ENCODE measurements around the gene MYDGF. TPM values are rescaled to one million over a fixed set of nuclear protein-coding genes. Genes with fewer than 3 reads are reported as not detected.

MYDGF gene
- total RNA-seq, 1 donor from 2014 or later: 85.2 TPM

DNA sequence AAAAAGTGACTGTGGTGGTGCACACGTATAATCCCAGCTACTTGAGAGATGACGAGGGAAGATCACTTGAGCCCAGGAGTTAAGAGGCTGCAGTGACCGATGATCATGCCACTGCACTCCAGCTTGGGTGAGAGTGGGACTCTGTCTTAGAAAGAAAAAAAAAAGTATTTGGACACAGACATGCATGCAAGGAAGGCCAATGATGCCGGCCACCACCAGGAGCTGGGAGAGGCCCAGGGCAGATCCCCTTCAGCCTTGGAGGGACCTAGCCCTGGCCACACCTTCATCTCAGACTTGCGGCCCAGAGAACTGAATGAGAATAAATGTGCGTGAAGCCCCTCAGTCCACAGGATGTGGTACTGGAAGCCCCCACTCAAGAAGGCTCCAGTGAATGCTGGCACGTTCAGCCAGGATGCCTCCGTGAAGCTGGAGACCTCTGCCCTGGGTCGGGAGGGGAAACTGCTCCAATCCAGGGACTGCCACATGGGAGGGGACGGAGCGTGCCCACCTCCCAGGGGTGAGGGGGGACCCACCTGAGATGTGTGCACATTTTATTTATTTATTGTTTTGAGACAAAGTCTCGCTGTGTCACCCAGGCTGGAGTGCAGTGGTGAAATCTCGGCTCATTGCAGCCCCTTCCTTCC is 16.2 kb downstream of the MYDGF start:
- H3K27ac Mint-ChIP-seq: no peak overlapping the region
- DNase-seq: no peak
- H3K9me3 Mint-ChIP-seq: no peaks in the 10 kb centered on the region
- peaks cover 20% of the 10 kb centered on the region for H3K36me3 Mint-ChIP-seq (ENCODE audit: low read depth)
- peaks cover 5% of the 10 kb centered on the region for H3K4me1 Mint-ChIP-seq
- H3K27me3 Mint-ChIP-seq: no peaks in the 10 kb centered on the region
- H3K4me3 Mint-ChIP-seq: no peak overlapping the region
- intact Hi-C loops (cut with micrococcal nuclease): no loop called here

DNA sequence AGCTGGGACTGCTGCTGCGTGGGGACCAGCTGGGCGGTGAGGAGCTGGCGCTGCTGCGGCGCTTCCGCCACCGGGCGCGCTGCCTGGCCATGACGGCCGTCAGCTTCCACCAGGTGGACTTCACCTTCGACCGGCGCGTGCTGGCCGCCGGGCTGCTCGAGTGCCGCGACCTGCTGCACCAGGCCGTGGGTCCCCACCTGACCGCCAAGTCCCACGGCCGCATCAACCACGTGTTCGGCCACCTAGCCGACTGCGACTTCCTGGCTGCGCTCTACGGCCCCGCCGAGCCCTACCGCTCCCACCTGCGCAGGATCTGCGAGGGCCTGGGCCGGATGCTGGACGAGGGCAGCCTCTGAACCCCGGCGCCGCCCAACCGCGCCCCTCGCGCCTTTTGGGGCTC is 18.1 kb downstream of the MYDGF start:
- H3K27me3 Mint-ChIP-seq: no peaks in the 10 kb centered on the region
- H3K4me3 Mint-ChIP-seq: no peak overlapping the region
- no peak for DNase-seq
- intact Hi-C loops (cut with micrococcal nuclease): no loop called here
- H3K27ac Mint-ChIP-seq: no peak overlapping the region
- H3K9me3 Mint-ChIP-seq: no peaks in the 10 kb centered on the region
- H3K4me1 Mint-ChIP-seq: peaks cover 5% of the 10 kb centered on the region
- peaks cover 13% of the 10 kb centered on the region for H3K36me3 Mint-ChIP-seq (ENCODE audit: low read depth)

DNA sequence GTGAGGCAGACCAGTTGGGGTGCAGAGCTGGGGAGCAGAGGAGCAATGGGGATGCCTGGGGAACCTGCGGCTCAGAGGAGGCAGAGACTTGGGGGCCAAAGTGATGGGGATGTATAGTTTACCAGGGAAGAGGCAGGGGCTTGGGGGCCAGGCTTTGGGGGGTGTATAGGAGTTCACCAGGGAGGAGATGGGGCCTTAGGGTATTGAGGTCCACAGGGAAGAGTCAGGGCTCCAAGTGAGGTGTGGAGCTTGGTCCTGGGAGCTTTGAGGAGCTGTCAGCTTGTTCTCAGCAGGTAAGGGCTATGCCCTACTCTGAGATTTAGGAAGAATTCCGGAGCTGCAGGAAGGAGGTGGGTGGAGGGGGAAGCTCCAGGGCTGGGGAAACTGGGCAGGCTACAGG is 20.0 kb downstream of the MYDGF start:
- H3K4me3 Mint-ChIP-seq: no peak overlapping the region
- no peaks in the 10 kb centered on the region for H3K9me3 Mint-ChIP-seq
- H3K4me1 Mint-ChIP-seq: peaks cover 5% of the 10 kb centered on the region
- H3K27me3 Mint-ChIP-seq: no peaks in the 10 kb centered on the region
- no peak for DNase-seq
- no peak overlapping the region for H3K27ac Mint-ChIP-seq
- H3K36me3 Mint-ChIP-seq (ENCODE audit: low read depth): peaks cover 17% of the 10 kb centered on the region
- intact Hi-C loops (cut with micrococcal nuclease): no loop called here

DNA sequence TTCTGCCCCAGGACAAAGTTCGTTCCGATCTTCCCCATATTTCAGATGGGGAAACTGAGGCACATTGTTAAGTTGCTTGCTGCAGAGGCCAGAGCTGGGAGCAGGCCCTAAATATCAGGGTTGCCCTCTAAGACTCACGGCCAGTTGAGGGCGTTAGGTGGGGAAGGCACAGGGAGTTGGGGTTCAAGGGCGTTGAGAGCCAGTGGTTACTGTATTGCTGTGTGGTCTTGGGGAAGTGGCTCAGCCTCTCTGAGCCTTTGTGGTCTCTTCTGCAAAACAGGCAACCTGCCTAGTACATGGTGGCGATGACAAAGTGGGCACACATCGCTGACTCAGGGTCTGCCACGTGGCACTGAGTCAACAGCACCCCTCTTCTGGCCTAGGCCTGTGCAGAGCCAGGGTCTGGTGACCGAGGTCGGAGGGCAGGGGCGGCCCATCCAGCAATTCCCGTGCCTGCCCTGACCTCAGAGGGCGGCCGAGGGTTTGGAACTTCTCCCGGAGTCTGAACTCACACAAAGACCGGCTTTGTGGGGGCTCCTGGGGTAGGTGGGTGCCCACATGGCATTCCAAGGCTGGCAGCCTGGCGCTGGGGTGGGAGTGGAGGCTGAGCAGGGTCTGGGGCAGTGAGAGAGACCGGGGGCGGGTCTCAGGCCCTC is 20.6 kb downstream of the MYDGF start:
- Mint-ChIP-seq H3K4me3 (no peak overlapping the region), H3K27ac (no peak overlapping the region)
- no peak for DNase-seq

DNA sequence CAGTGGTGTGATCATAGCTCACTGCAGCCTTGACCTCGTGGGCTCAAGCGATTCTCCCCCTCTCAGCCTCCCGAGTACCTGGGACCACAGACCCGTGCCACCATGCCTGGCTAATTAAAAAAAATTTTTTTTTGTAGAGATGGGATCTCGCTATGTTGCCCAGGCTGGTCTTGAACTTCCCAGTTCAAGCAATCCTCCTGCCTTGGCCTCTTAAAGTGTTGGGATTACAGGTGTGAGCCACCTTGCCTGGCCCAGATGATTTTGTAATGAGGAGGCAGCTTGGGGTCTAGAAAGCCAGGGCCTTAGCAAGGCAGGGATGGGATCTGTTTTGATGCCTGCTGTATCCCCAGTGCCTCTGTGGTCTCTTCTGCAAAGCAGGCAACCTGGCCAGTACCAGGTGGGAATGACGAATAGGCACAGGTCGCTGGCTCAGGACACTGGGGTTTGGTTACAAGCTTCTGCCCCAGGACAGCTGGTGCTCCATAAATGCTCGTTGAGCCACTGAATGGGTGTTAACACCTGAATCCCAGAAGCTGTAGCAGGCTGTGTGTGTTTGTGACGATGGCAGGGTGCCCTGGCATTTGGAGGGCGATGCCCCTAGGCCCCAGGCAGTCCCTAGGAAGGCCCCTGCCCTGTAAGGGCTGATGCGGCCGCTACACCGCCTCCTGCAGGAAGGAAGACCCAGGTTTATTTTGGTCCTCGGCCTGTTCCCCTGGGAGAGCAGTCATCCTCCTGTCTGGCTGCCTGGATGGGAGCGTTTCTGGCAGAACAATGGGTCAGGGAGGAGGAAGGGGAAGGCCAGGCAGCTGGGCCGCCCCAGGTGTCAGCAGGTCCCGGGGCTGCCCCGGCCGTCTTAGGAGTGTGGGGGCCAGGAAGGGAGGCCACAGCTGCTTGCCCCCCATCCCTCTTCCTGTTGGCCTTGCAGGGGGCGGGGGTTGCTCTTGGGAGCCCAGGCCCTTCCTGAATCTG is 22.2 kb downstream of the MYDGF start:
- peaks cover 10% of the 10 kb centered on the region for H3K36me3 Mint-ChIP-seq (ENCODE audit: low read depth)
- H3K9me3 Mint-ChIP-seq: no peaks in the 10 kb centered on the region
- H3K4me3 Mint-ChIP-seq: no peak overlapping the region
- no peak overlapping the region for H3K27ac Mint-ChIP-seq
- intact Hi-C loops (cut with micrococcal nuclease): no loop called here
- no peaks in the 10 kb centered on the region for H3K27me3 Mint-ChIP-seq
- H3K4me1 Mint-ChIP-seq: peaks cover 1% of the 10 kb centered on the region
- no peak for DNase-seq

More for the DNA sequence above, 20.6 kb downstream of the MYDGF start:
- Mint-ChIP-seq H3K27me3 (no peaks in the 10 kb centered on the region), H3K4me1 (peaks cover 3% of the 10 kb centered on the region), H3K9me3 (no peaks in the 10 kb centered on the region), H3K36me3 (ENCODE audit: low read depth) (peaks cover 12% of the 10 kb centered on the region)
- intact Hi-C loops (cut with micrococcal nuclease): no loop called here

DNA sequence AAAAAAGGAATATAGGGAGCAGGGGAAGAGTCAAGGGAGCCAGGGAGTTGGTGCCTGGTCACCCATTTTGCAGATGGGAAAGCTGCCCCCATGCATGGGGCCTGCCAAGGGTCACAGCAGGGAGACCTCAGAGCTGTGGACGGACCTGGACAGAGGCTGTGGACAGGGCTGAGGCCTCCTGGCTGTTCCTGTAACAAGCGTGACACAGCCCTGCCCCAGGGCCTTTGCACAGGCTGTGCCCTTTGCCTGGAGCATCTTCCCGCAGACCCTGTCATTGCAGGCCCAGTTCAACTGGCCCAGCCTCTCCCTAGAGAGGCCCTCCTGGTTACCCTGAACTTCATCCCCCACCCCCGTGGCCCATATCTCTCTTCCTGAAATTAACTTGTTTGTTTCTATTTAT is 24.4 kb downstream of the MYDGF start:
- H3K27ac Mint-ChIP-seq: no peak overlapping the region
- no peak for DNase-seq
- H3K27me3 Mint-ChIP-seq: no peaks in the 10 kb centered on the region
- H3K4me3 Mint-ChIP-seq: no peak overlapping the region
- no peaks in the 10 kb centered on the region for H3K9me3 Mint-ChIP-seq
- intact Hi-C loops (cut with micrococcal nuclease): no loop called here
- H3K36me3 Mint-ChIP-seq (ENCODE audit: low read depth): peaks cover 16% of the 10 kb centered on the region
- H3K4me1 Mint-ChIP-seq: peaks cover 6% of the 10 kb centered on the region

DNA sequence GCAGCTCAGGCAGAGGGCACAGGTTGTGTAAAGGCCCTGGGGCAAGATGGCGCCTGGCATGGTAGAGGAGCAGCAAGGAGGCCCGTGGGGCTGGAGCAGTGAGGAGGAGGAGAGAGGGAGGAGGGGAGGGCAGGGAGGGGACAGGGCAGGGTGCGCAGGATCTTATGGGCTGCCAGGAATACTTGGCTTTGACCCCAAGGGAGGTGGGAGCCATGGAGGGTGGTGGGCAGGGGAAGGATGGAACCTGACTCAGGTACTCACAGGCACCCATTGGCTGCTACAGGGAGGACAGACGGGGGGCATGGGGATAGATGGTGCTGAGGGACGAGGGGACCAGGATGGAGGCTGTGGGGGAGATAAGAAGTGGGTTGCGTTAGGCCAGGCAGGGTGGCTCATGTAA is 27.5 kb downstream of the MYDGF start:
- intact Hi-C loops (cut with micrococcal nuclease): no loop called here
- peaks cover 16% of the 10 kb centered on the region for H3K36me3 Mint-ChIP-seq (ENCODE audit: low read depth)
- peaks cover 21% of the 10 kb centered on the region for H3K4me1 Mint-ChIP-seq
- no peak overlapping the region for H3K4me3 Mint-ChIP-seq
- H3K27me3 Mint-ChIP-seq: no peaks in the 10 kb centered on the region
- no peaks in the 10 kb centered on the region for H3K9me3 Mint-ChIP-seq
- DNase-seq: no peak
- H3K27ac Mint-ChIP-seq: no peak overlapping the region

DNA sequence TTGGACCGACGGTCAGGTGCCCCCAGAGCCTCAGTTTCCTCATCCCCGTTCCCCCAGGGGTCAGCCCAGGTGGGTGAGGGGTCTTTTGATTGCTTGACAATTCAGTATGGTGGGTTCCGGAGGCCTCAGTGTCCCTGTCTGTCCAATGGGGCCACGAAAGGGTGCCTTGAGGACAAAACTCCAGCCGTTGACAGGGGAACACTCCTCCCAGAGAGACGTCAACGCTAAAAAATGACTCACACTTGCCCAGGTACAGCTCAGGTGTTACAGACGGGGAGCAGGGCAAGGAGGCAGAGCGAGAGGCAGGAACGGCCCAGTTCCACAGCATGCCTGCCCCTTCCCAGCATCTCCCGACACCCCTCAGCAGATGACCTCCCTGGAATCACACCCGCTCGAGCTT is 29.0 kb downstream of the MYDGF start:
- no peak for DNase-seq
- peak overlapping the region; percentile 55 for H3K4me3 Mint-ChIP-seq
- no peak overlapping the region for H3K27ac Mint-ChIP-seq
- intact Hi-C loops (cut with micrococcal nuclease): no loop called here
- no peaks in the 10 kb centered on the region for H3K9me3 Mint-ChIP-seq
- H3K36me3 Mint-ChIP-seq (ENCODE audit: low read depth): peaks cover 14% of the 10 kb centered on the region
- peaks cover 28% of the 10 kb centered on the region for H3K4me1 Mint-ChIP-seq
- no peaks in the 10 kb centered on the region for H3K27me3 Mint-ChIP-seq

DNA sequence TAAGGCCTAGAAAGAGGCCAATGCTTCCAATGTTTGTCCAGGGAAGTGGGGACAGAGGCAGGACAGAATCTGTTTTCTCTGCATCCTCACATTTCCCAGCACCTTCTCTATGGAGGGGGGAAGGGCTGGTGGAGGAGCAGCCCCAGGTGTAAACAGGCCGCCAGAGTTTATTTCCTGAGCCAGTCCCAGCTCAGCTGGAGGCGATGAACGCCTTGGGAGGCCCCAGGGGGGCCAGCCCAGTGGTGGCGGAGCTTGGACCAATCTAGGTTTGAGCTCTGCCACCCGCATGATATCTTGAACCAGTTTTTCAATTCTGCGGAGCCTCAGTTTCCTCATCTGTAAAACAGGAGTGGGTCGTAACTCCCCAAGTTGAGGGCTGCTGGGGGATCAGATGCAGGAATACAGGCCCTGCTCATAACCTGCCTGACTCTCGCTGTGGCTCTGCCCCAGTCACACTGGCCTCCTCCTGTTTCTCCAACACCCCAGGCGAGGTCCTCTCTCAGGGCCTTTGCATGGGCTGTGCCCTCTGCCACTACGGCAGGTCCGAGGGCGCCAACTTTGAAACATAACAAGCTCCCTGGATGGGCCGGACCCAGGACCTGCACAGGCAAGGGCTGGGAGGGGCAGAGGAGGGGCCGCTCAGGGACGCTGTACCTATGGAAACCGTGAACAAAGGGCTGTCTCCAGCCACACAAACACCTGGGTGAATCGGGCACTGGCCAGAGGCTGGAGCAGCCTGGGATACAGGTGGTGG is 29.7 kb downstream of the MYDGF start:
- H3K36me3 Mint-ChIP-seq (ENCODE audit: low read depth): peaks cover 11% of the 10 kb centered on the region
- peak overlapping the region; percentile 74 for H3K27ac Mint-ChIP-seq
- DNase-seq: no peak
- H3K9me3 Mint-ChIP-seq: no peaks in the 10 kb centered on the region
- no peaks in the 10 kb centered on the region for H3K27me3 Mint-ChIP-seq
- intact Hi-C loops (cut with micrococcal nuclease): no loop called here
- H3K4me1 Mint-ChIP-seq: peaks cover 28% of the 10 kb centered on the region
- H3K4me3 Mint-ChIP-seq: peak overlapping the region; percentile 100

DNA sequence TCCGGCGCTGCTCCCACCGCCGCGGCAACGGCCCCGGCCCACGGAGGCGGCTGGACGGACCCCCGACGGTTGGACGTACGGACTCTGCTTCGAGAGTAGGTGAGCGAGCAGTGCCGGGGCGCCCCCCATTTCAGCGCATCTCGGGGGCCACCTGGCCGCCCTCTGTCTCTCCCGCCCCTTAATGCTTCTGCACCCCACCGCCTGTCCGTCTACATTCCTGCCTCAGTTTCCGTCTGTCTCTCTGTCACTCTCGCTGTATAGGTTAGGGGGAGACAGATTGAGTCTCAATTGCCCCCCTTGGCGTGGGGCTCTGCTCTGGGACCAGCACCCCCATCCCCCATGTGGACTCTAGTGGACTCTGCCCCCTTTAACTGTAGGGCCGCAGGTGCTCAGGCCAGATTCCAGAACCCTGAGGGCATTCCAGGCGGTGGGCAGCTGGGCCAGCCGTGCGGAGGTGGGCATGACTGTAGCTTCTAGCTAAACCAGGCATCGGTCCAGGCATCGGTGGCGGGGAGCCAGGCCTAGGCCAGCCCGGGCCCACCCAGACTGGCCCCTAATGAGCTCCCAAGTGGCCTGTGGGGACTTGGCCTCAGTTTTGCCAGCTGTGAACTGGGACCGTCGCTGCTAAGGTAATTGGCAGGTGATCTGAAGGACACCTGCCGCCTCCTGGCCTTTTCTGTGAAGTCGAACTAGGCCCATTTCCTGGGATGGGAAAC is 30.5 kb downstream of the MYDGF start:
- peak overlapping the region; percentile 94 for H3K27ac Mint-ChIP-seq
- intact Hi-C loops (cut with micrococcal nuclease): loop anchor here (1.0 to 5.0 kb wide), 3 partner anchors 31 to 167 kb away; partner anchors contain the start of genes HDGFL2, MYDGF and SEMA6B
- H3K36me3 Mint-ChIP-seq (ENCODE audit: low read depth): peaks cover 10% of the 10 kb centered on the region
- H3K4me1 Mint-ChIP-seq: peaks cover 28% of the 10 kb centered on the region
- no peaks in the 10 kb centered on the region for H3K9me3 Mint-ChIP-seq
- DNase-seq: no peak
- H3K4me3 Mint-ChIP-seq: peak overlapping the region; percentile 100
- no peaks in the 10 kb centered on the region for H3K27me3 Mint-ChIP-seq

DNA sequence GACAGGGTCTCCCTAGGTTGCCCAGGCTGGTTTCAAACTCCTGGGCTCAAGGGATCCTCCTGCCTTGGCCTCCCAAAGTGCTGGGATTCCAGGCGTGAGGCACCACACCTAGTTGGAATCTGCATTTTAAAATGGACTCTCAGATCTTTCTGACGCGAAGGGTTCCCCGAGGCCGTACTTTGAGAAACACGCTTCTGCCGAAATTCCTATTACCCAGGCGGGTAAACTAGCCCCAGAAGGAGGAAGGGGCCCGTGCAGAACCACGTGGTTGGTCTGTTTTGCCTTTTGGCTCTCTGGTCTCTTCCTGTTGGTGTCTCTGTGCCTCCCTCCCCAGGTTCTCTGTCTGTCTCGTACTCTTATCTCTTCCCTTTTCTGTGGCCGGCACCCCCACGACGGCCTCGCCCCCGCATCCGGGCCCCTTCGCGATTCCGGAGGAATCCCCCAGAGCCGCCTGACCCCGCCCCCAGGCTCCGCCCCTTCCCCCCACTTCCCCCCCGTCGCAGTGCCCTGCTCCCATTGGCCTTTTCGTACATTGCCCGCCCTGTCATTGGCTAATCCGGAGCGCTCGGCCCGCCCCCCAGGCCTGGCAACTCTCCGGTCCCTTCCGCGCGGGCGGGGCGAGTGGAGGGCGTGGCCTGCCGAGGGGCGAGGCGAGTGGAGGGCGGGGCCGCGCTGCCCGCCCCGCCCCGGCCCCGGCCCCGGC is 31.2 kb downstream of the MYDGF start, which contains the start of gene TNFAIP8L1:
TSS of gene TNFAIP8L1 (plus strand) at position 689 of the 703 bp plus-strand sequence. CDS start 12,354 bp downstream, outside the sequence.
- DNase-seq: peak; percentile 100
- Mint-ChIP-seq H3K27ac (peak within 1 kb of the TSS; percentile 94), H3K27me3 (no peaks in the 10 kb centered on the region), H3K4me3 (peak within 1 kb of the TSS; percentile 100), H3K4me1 (peaks cover 34% of the 10 kb centered on the region), H3K9me3 (no peaks in the 10 kb centered on the region), H3K36me3 (ENCODE audit: low read depth) (peaks cover 10% of the 10 kb centered on the region)
- intact Hi-C loops (cut with micrococcal nuclease): loop anchor here (1.0 to 5.0 kb wide), 3 partner anchors 31 to 167 kb away; partner anchors contain the start of genes HDGFL2, MYDGF and SEMA6B

DNA sequence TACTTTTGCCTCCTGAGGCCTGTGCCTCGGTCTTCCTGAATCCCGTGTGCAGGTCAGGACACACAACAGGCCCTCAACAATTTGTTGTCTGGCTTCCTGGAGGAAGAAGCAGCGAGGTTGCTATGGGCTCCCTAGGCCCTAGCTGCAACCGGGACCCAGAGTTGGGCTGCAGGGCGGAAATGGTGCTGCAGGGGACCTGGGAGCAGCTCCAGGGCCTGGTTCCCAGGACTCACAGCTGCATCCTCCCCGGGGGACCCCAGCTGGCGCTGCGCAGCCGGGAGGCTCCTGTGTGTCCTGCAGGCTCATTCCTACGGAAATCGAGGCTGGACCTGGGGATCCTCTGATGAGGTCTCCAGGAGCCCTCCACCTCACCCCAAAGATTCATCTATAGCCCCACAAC is 31.8 kb downstream of the MYDGF start:
- H3K36me3 Mint-ChIP-seq (ENCODE audit: low read depth): peaks cover 9% of the 10 kb centered on the region
- H3K4me1 Mint-ChIP-seq: peaks cover 36% of the 10 kb centered on the region
- intact Hi-C loops (cut with micrococcal nuclease): loop anchor here (5.0 kb wide), 2 partner anchors 81 to 166 kb away; partner anchors contain the start of genes HDGFL2 and SEMA6B
- peak overlapping the region; percentile 94 for H3K27ac Mint-ChIP-seq
- no peaks in the 10 kb centered on the region for H3K9me3 Mint-ChIP-seq
- DNase-seq: peak; percentile 67
- no peaks in the 10 kb centered on the region for H3K27me3 Mint-ChIP-seq
- no peak overlapping the region for H3K4me3 Mint-ChIP-seq

Data from activated CD4-positive, alpha-beta T cell treated with anti-CD3 and anti-CD28 coated beads, Interleukin-2, amount 10 ng/mL, durations not matched to agents 24 days and 14 days (primary cell).